ENCODE measurements around the gene PMM2. TPM values are rescaled to one million over a fixed set of nuclear protein-coding genes. Genes with fewer than 3 reads are reported as not detected.

PMM2 gene
- total RNA-seq, 6 donors from 2014 or later = 27.2 to 37.1 (median 29.8) TPM

- WGBS, 2 donors = 84 to 92% methylated on average over 3 of the region's 3 CpGs
- Histone ChIP-seq H3K9me3 (no peaks in the 10 kb centered on the region), H3K4me3 (no peak overlapping the region), H3K27ac (no peak overlapping the region), H3K27me3 (no peaks in the 10 kb centered on the region), H3K4me1 (peaks cover 0 to 6% (median 0%) of the 10 kb centered on the region in 4 donors), H3K36me3 (peaks cover 2 to 47% (median 24%) of the 10 kb centered on the region in 4 donors)
- ATAC-seq (ENCODE audit: low FRiP score in 2 of 2) (no peak), DNase-seq (no peak)
- no peak for TF ChIP-seq POLR2A (IDR thresholded peaks at IDR 0.05)
- TF ChIP-seq EP300 (IDR thresholded peaks at IDR 0.05) = no peak
- no peak for TF ChIP-seq CTCF (IDR thresholded peaks at IDR 0.05)
- TF ChIP-seq POLR2AphosphoS5 (IDR thresholded peaks at IDR 0.05) = no peak
Observed at GRCh38 chr16:8822403-8822802, 24.8 kb downstream of the PMM2 start.

GRCh38 chr16:8826278-8826879 lies 28.7 kb downstream of the PMM2 start:
- Histone ChIP-seq H3K36me3 (peaks cover 6 to 41% (median 18%) of the 10 kb centered on the region in 4 donors), H3K27ac (no peak overlapping the region), H3K27me3 (no peaks in the 10 kb centered on the region), H3K4me3 (no peak overlapping the region), H3K9me3 (no peaks in the 10 kb centered on the region), H3K4me1 (no peaks in the 10 kb centered on the region)
- DNase-seq (no peak), ATAC-seq (ENCODE audit: low FRiP score in 2 of 2) (no peak)
- 78 to 79% methylated on average over 3 of the region's 3 CpGs for WGBS, 2 donors
- TF ChIP-seq EP300 (IDR thresholded peaks at IDR 0.05) (no peak), POLR2A (IDR thresholded peaks at IDR 0.05) (no peak), POLR2AphosphoS5 (IDR thresholded peaks at IDR 0.05) (no peak), CTCF (IDR thresholded peaks at IDR 0.05) (no peak)

- no peaks in the 10 kb centered on the region for H3K27me3 ChIP-seq
- 94 to 95% methylated on average over 7 to 8 of the region's 8 CpGs for WGBS, 2 donors
Observed at GRCh38 chr16:8828541-8829165, 31.0 kb downstream of the PMM2 start.

GRCh38 chr16:8831450-8831849 lies 33.8 kb downstream of the PMM2 start:
- Histone ChIP-seq H3K36me3 (peaks cover 3 to 40% (median 24%) of the 10 kb centered on the region in 4 donors), H3K27ac (no peak overlapping the region), H3K9me3 (no peaks in the 10 kb centered on the region), H3K4me3 (no peak overlapping the region), H3K4me1 (peaks cover 0 to 6% (median 5%) of the 10 kb centered on the region in 4 donors), H3K27me3 (no peaks in the 10 kb centered on the region)
- DNase-seq = no peak
- TF ChIP-seq EP300 (IDR thresholded peaks at IDR 0.05) = no peak
- no peak for TF ChIP-seq POLR2A (IDR thresholded peaks at IDR 0.05)
- no peak for TF ChIP-seq POLR2AphosphoS5 (IDR thresholded peaks at IDR 0.05)
- no peak for TF ChIP-seq CTCF (IDR thresholded peaks at IDR 0.05)
- WGBS, 2 donors = 89 to 97% methylated on average over 9 of the region's 9 CpGs
- ATAC-seq (ENCODE audit: low FRiP score in 2 of 2) = peak in 1 of 2 donors; percentile 59

More at GRCh38 chr16:8828541-8829165, 31.0 kb downstream of the PMM2 start:
- TF ChIP-seq POLR2AphosphoS5 (IDR thresholded peaks at IDR 0.05) (no peak), CTCF (IDR thresholded peaks at IDR 0.05) (no peak), EP300 (IDR thresholded peaks at IDR 0.05) (no peak), POLR2A (IDR thresholded peaks at IDR 0.05) (no peak)
- no peaks in the 10 kb centered on the region for H3K9me3 ChIP-seq
- no peak overlapping the region for H3K4me3 ChIP-seq
- no peaks in the 10 kb centered on the region for H3K4me1 ChIP-seq
- peaks cover 6 to 44% (median 24%) of the 10 kb centered on the region in 4 donors for H3K36me3 ChIP-seq
- ATAC-seq (ENCODE audit: low FRiP score in 2 of 2) (no peak), DNase-seq (no peak)
- H3K27ac ChIP-seq = no peak overlapping the region
